Measurements from ENCODE around the gene OGG1.

The OGG1 gene

GRCh38 chr3:9787714-9788113 lies 38.0 kb downstream of the OGG1 start (continued):
- no peak for TF ChIP-seq ZNF280C (tag by site-specific recombination; IDR thresholded peaks at IDR 0.05)

GRCh38 chr3:9791127-9791526 lies 41.4 kb downstream of the OGG1 start:
- 0 out of 2 replicates have a peak, but pooled peaks have one; percentile 51 for TF ChIP-seq SCRT2 (tag by site-specific recombination; IDR thresholded peaks at IDR 0.05)
- no peak for TF ChIP-seq MEIS1 (CRISPR knock-in tag; IDR thresholded peaks at IDR 0.05; ENCODE audit: borderline replicate concordance)
- H3K4me3 ChIP-seq (ENCODE audit: low read depth, low read length), result no peak overlapping the region
- no peak overlapping the region for H3K27ac ChIP-seq (ENCODE audit: extremely low read depth, low read depth, low read length)
- no peaks in the 10 kb centered on the region for H3K9me3 ChIP-seq (ENCODE audit: control insufficient read depth, insufficient read depth, low read depth, low read length)
- ChIA-PET CTCF (interaction anchor here (0.7 kb wide), 1 partner anchor 155 kb away, joined by 3 read pairs; no protein-coding TSS in a partner anchor), POLR2A (interaction anchor here (0.7 to 1.0 kb wide), 2 partner anchors 15 to 21 kb away, joined by 3 read pairs; partner anchors contain the start of gene CAMK1)
- no peaks in the 10 kb centered on the region for H3K4me1 ChIP-seq (ENCODE audit: control insufficient read depth, insufficient read depth, low read length)
- peaks cover 10 to 60% of the 10 kb centered on the region in 2 experiments; a peak in 2 of 3 replicates for H3K36me3 ChIP-seq (ENCODE audit: control insufficient read depth in 2 of 2, insufficient read depth in 1 of 2, low read length in 2 of 2)

GRCh38 chr3:9791790-9792404 lies 42.1 kb downstream of the OGG1 start:
- H3K27ac ChIP-seq (ENCODE audit: extremely low read depth, low read depth, low read length), result peak overlapping the region; percentile 97
- peaks cover 10 to 56% of the 10 kb centered on the region in 2 experiments; a peak in 2 of 3 replicates for H3K36me3 ChIP-seq (ENCODE audit: control insufficient read depth in 2 of 2, insufficient read depth in 1 of 2, low read length in 2 of 2)
- ChIA-PET POLR2A (interaction anchor here (0.7 to 2.0 kb wide), 12 partner anchors 8 to 456 kb away, joined by 3 to 18 read pairs (median 6); partner anchors contain the start of genes BRPF1, CAMK1, CRELD1 and OGG1), CTCF (interaction anchor here (1.1 to 1.3 kb wide), 2 partner anchors 35 to 155 kb away, joined by 3 to 5 read pairs; no protein-coding TSS in a partner anchor)
- H3K4me3 ChIP-seq (ENCODE audit: low read depth, low read length), result peak overlapping the region; percentile 83
- TF ChIP-seq ZNF558 (tag by site-specific recombination; IDR thresholded peaks at IDR 0.05) (0 out of 2 replicates have a peak, but pooled peaks have one; percentile 18), ZNF670 (tag by site-specific recombination; IDR thresholded peaks at IDR 0.05; ENCODE audit: low read depth) (no peak), ZNF423 (tag by site-specific recombination; IDR thresholded peaks at IDR 0.05) (peak; percentile 71), ZNF677 (tag by site-specific recombination; IDR thresholded peaks at IDR 0.05) (no peak), ZSCAN30 (tag by site-specific recombination; IDR thresholded peaks at IDR 0.05) (0 out of 2 replicates have a peak, but pooled peaks have one; percentile 22), ZBTB48 (tag by site-specific recombination; IDR thresholded peaks at IDR 0.05) (peak; percentile 5; the same call in 1 of the 2 replicates), ZNF223 (tag by site-specific recombination; IDR thresholded peaks at IDR 0.05) (no peak), ZSCAN5A (tag by site-specific recombination; IDR thresholded peaks at IDR 0.05) (no peak), ZNF837 (tag by site-specific recombination; IDR thresholded peaks at IDR 0.05) (no peak)
- no peaks in the 10 kb centered on the region for H3K4me1 ChIP-seq (ENCODE audit: control insufficient read depth, insufficient read depth, low read length)
- no peaks in the 10 kb centered on the region for H3K9me3 ChIP-seq (ENCODE audit: control insufficient read depth, insufficient read depth, low read depth, low read length)

- Histone ChIP-seq H3K4me3 (ENCODE audit: low read depth, low read length) (peak within 1 kb of the TSS; percentile 83), H3K4me1 (ENCODE audit: control insufficient read depth, insufficient read depth, low read length) (no peaks in the 10 kb centered on the region), H3K36me3 (ENCODE audit: control insufficient read depth in 2 of 2, insufficient read depth in 1 of 2, low read length in 2 of 2) (peaks cover 11 to 56% of the 10 kb centered on the region in 2 experiments; a peak in 2 of 3 replicates), H3K9me3 (ENCODE audit: control insufficient read depth, insufficient read depth, low read depth, low read length) (no peaks in the 10 kb centered on the region), H3K27ac (ENCODE audit: extremely low read depth, low read depth, low read length) (peak within 1 kb of the TSS; percentile 97)
- ChIA-PET CTCF (interaction anchor here (0.6 to 1.3 kb wide), 3 partner anchors 12 to 154 kb away, joined by 3 to 5 read pairs (median 3); no protein-coding TSS in a partner anchor), POLR2A (interaction anchor here (0.7 to 2.0 kb wide), 18 partner anchors 9 to 471 kb away, joined by 3 to 18 read pairs (median 6); partner anchors contain the start of genes BRPF1, CAMK1, CRELD1 and OGG1)
- TF ChIP-seq ZNF580 (tag by site-specific recombination; IDR thresholded peaks at IDR 0.05), result peak; percentile 89
- TF ChIP-seq RBAK (tag by site-specific recombination; IDR thresholded peaks at IDR 0.05), result no peak
- 0 out of 2 replicates have a peak, but pooled peaks have one; percentile 13 for TF ChIP-seq ZFP69B (tag by site-specific recombination; IDR thresholded peaks at IDR 0.05)
- peak; percentile 70 for TF ChIP-seq ZBTB11 (tag by site-specific recombination; conservative IDR thresholded peaks at IDR 0.05; ENCODE audit: low read depth)
- 0 out of 2 replicates have a peak, but pooled peaks have one; percentile 44 for TF ChIP-seq WT1 (tag by site-specific recombination; IDR thresholded peaks at IDR 0.05)
- TF ChIP-seq ZBTB48 (tag by site-specific recombination; IDR thresholded peaks at IDR 0.05), result peak; percentile 35; the same call in 1 of the 2 replicates
These were observed 42.8 kb downstream of the OGG1 start, which contains the start of the genes ARPC4 and TADA3 for GRCh38 chr3:9792405-9793160. Gene ARPC4, plus strand, starts transcription at chr3:9793082. Its CDS starts 40 bp downstream, at chr3:9793122. Gene TADA3, minus strand, starts transcription at chr3:9792473. Its CDS starts 1,007 bp downstream, at chr3:9791466.

All from HEK293 (cell line).